ENCODE results near the gene IL1F10.

DNA sequence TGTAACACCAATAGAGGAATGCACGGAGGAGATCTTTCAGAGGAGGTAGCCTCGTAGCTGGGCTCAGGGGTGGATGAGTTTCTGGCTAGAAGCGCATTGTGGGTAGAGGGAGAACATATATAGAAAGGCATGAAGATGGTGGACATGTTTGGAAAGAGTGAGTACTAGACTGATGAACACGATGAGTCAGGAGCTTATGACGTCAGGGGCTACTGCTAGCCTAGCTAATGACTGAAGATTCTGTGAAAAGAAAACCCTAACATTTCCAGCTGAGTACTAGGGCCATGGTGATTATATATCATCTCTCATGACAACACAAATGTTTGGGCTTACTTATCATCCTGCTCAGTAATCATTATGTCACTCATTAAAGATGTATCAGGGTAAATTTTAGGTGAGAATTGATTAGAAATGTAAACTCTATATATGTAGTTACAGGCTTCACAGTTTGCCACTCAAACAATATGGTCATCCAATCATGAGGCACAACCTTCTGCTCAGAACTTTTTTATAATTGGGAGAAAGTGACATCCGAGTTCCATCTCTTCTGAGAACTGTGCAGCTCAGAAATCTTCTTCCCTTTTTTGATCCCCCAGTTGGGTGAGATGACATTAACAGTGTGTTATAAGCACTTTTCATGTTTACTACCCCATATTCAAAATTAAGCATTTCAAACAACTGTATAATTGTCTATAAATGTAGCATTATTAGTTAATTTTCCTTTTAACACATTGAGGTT, 37.4 kb downstream of the IL1F10 start:
- TF ChIP-seq ATF7-NPFF (CRISPR knock-in tag; IDR thresholded peaks at IDR 0.05; ENCODE audit: low read depth) (no peak), ZBTB7A (CRISPR knock-in tag; IDR thresholded peaks at IDR 0.05) (no peak), ZNF792 (CRISPR knock-in tag; IDR thresholded peaks at IDR 0.05) (no peak), ZNF564 (CRISPR knock-in tag; IDR thresholded peaks at IDR 0.05) (no peak), ATRX (CRISPR knock-in tag; IDR thresholded peaks at IDR 0.05; ENCODE audit: borderline replicate concordance) (no peak), POLR2A (IDR thresholded peaks at IDR 0.05; ENCODE audit: insufficient read depth in 1 of 2, low read depth in 2 of 2, low read length in 2 of 2) (no peak), ZNF383 (CRISPR knock-in tag; IDR thresholded peaks at IDR 0.05; ENCODE audit: borderline replicate concordance) (no peak), RAD51 (IDR thresholded peaks at IDR 0.05; ENCODE audit: borderline replicate concordance) (no peak), ELF4 (CRISPR knock-in tag; IDR thresholded peaks at IDR 0.05; ENCODE audit: borderline replicate concordance) (no peak), ZNF282 (IDR thresholded peaks at IDR 0.05; ENCODE audit: partially characterized antibody) (no peak), DMAP1 (CRISPR knock-in tag; IDR thresholded peaks at IDR 0.05) (no peak), EZH2 (conservative IDR thresholded peaks at IDR 0.05; ENCODE audit: low read depth, low read length) (no peak), CENPT (CRISPR knock-in tag; IDR thresholded peaks at IDR 0.05; ENCODE audit: low read depth) (no peak)
- TF ChIP-seq, protein P1, sequence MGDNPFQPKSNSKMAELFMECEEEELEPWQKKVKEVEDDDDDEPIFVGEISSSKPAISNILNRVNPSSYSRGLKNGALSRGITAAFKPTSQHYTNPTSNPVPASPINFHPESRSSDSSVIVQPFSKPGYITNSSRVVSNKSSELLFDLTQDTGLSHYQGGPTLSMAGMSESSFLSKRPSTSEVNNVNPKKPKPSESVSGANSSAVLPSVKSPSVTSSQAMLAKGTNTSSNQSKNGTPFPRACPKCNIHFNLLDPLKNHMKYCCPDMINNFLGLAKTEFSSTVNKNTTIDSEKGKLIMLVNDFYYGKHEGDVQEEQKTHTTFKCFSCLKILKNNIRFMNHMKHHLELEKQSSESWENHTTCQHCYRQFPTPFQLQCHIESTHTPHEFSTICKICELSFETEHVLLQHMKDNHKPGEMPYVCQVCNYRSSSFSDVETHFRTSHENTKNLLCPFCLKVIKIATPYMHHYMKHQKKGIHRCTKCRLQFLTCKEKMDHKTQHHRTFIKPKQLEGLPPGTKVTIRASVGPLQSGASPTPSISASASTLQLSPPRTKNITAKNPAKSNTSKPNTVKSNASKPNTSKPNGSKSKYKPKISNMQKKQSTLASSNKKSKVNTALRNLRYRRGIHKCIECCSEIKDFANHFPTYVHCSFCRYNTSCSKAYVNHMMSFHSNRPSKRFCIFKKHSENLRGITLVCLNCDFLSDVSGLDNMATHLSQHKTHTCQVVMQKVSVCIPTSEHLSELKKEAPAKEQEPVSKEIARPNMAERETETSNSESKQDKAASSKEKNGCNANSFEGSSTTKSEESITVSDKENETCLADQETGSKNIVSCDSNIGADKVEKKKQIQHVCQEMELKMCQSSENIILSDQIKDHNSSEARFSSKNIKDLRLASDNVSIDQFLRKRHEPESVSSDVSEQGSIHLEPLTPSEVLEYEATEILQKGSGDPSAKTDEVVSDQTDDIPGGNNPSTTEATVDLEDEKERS (CRISPR knock-in tag; IDR thresholded peaks at IDR 0.05) = no peak

Data from HepG2 (cell line).